K562 (cell line): Measurements from ENCODE around the gene GNPAT. TPM values are rescaled to one million over a fixed set of nuclear protein-coding genes. Genes with fewer than 3 reads are reported as not detected.

ENCODE experiments used
- BHLHE40 ChIP-seq: IDR thresholded peaks from 2 replicates; pipeline ENCODE4 v1.6.1; 2011; ENCODE audit warnings: low read length, improper control_type of control experiment
- CAMTA2 ChIP-seq: fragments of 250-450 bp; sonication (Bioruptor Pico); conservative IDR thresholded peaks from 2 replicates; pipeline ENCODE4 v1.5.1; 2022
- ETS1 ChIP-seq: conservative IDR thresholded peaks from 2 replicates; pipeline ENCODE4 v1.6.1; 2011; ENCODE audit warnings: low read depth, mild to moderate bottlenecking, low read length; ENCODE audit not compliant: control insufficient read depth
- ETV1 ChIP-seq: fragments of 450-650 bp; conservative IDR thresholded peaks from 2 replicates; pipeline ENCODE4 v1.6.1; 2016; ENCODE audit warnings: missing genetic modification characterization, control low read depth, low read depth, missing compliant biosample characterization
- FOXA3 ChIP-seq, 2 experiments: fragments of 450-650 bp in 1 of 2; sonication (generic) in 1 of 2; formaldehyde crosslinking; IDR thresholded peaks in 1 of 2; conservative IDR thresholded peaks in 1 of 2; 2 replicates each; pipeline versions ENCODE4 v1.4.0 to v1.8.0; 2020 to 2022; ENCODE audit warnings: mild to moderate bottlenecking in 2 of 2, missing genetic modification reagents in 1 of 2
- FOXJ3 ChIP-seq: sonication (generic); formaldehyde crosslinking; IDR thresholded peaks from 2 replicates; pipeline ENCODE4 v1.4.0; 2020; ENCODE audit warnings: mild to moderate bottlenecking, missing genetic modification reagents
- MNT ChIP-seq, 2 experiments: fragments of 450-650 bp; conservative IDR thresholded peaks; 2 replicates each; pipeline ENCODE4 v1.6.1; 2017; ENCODE audit warnings: mild to moderate bottlenecking in 2 of 2, moderate library complexity in 2 of 2
- NFRKB ChIP-seq: fragments of 450-650 bp; IDR thresholded peaks from 2 replicates; pipeline ENCODE4 v1.6.1; 2016; ENCODE audit warnings: low read depth
- RBM17 ChIP-seq: fragments of 200-400 bp; formaldehyde crosslinking; IDR thresholded peaks from 2 replicates; pipeline ENCODE4 v1.6.1; 2017; ENCODE audit warnings: low read depth, mild to moderate bottlenecking, low read length, borderline replicate concordance
- RFX7 ChIP-seq: fragments of 250-450 bp; sonication (Bioruptor Pico); IDR thresholded peaks from 2 replicates; pipeline ENCODE4 v1.5.1; 2021; ENCODE audit warnings: mild to moderate bottlenecking
- RREB1 ChIP-seq: fragments of 250-450 bp; sonication (Bioruptor Pico); IDR thresholded peaks from 2 replicates; pipeline ENCODE4 v1.4.0; 2020
- SUPT5H ChIP-seq: fragments of 450-650 bp; IDR thresholded peaks from 2 replicates; pipeline ENCODE4 v1.6.1; 2016
- ZBED1 ChIP-seq: IDR thresholded peaks from 2 replicates; pipeline ENCODE4 v1.6.1; 2014
- ZBTB9 ChIP-seq: fragments of 450-650 bp; formaldehyde crosslinking; IDR thresholded peaks from 2 replicates; pipeline ENCODE4 v1.4.0; 2020; ENCODE audit warnings: mild to moderate bottlenecking, moderate library complexity
- ZNF449 ChIP-seq: fragments of 250-450 bp; sonication (Bioruptor Pico); IDR thresholded peaks from 2 replicates; pipeline ENCODE4 v1.8.0; 2022; ENCODE audit warnings: moderate library complexity, mild to moderate bottlenecking, inconsistent platforms
- polyA plus RNA-seq, 8 experiments: library from polyadenylated mRNA; depleted of rRNA in 4 of 8; stranded (reverse) in 5 of 8; unstranded in 3 of 8; fragments of >200 nt; fragmentation: Nextera tagmentation in 2 of 8; fragmentation: Illumina TruSeq in 1 of 8; extraction: Ambion mirVana in 2 of 8; extraction: Trizol in 1 of 8; gene quantifications; 2 replicates each; pipeline versions ENCODE4 v1.2.1 to v1.2.3, GENCODE V29; 2011 to 2014; ENCODE audit warnings: inconsistent platforms in 1 of 8, missing spikeins in 1 of 8
- total RNA-seq, 7 experiments: library from RNA; depleted of rRNA in 6 of 7; stranded (reverse); fragments of >200 nt in 6 of 7; fragmentation: Illumina TruSeq in 2 of 7; extraction: Trizol in 2 of 7; gene quantifications; 2 replicates each; pipeline versions ENCODE4 v1.2.1 to v1.2.3, GENCODE V29; 2011 to 2021; ENCODE audit warnings: low replicate concordance in 1 of 7

The GNPAT gene
- total and polyA plus RNA-seq, 9 of the 15 experiments (the other 6 are each of a cell fraction or from before 2014, with no cell fraction given): 32.1 to 68.8 (median 50.7) TPM

GRCh38 chr1:231240883-231241735 is at the start of gene GNPAT (continued):
- TF ChIP-seq RREB1 (no peak), MNT (conservative IDR thresholded peaks at IDR 0.05) (peak; percentile 68 to 86), BHLHE40 (0 out of 2 replicates have a peak, but pooled peaks have one; percentile 12), ZBED1 (no peak), ETS1 (peak; percentile 77; the same call in 1 of the 2 replicates), RBM17 (no peak), ZNF449 (CRISPR knock-in tag) (no peak), RFX7 (CRISPR knock-in tag) (0 out of 2 replicates have a peak, but pooled peaks have one; percentile 8), ZBTB9 (CRISPR knock-in tag) (no peak; the same call in 1 of the 2 replicates), SUPT5H (peak; percentile 95), FOXJ3 (CRISPR knock-in tag) (no peak), NFRKB (peak; percentile 79), CAMTA2 (no peak), ETV1 (tag) (peak; percentile 21; the same call in 1 of the 2 replicates), FOXA3 (CRISPR knock-in tag; conservative IDR thresholded peaks at IDR 0.05 in 1 of 2, IDR thresholded peaks at IDR 0.05 in 1 of 2) (no peak; a peak in 1 of 4 replicates)
